ENCODE measurements around the gene NLRC3.

NLRC3 gene

GRCh38 chr16:3581392-3581791 is 4.2 kb upstream of the NLRC3 start:
- Histone ChIP-seq H3K4me1 (no peaks in the 10 kb centered on the region), H3K4me2 (ENCODE audit: low read length) (no peak overlapping the region), H3K27ac (no peak overlapping the region), H3K4me3 (ENCODE audit: low read depth, low read length) (no peak overlapping the region), H3K79me2 (no peaks in the 10 kb centered on the region), H3K36me3 (ENCODE audit: control insufficient read depth, insufficient read depth, low read length) (no peaks in the 10 kb centered on the region), H3K9ac (no peak overlapping the region), H3K9me3 (ENCODE audit: control insufficient read depth, low read length) (no peaks in the 10 kb centered on the region), H2AFZ (no peak overlapping the region), H3K27me3 (ENCODE audit: control insufficient read depth, insufficient read depth, low read length) (no peaks in the 10 kb centered on the region)
- TF ChIP-seq CTCF (IDR thresholded peaks at IDR 0.05), result no peak

GRCh38 chr16:3580686-3581085 is 3.5 kb upstream of the NLRC3 start:
- no peak overlapping the region for H2AFZ ChIP-seq
- H3K9ac ChIP-seq, result no peak overlapping the region
- no peaks in the 10 kb centered on the region for H3K79me2 ChIP-seq
- H3K9me3 ChIP-seq (ENCODE audit: control insufficient read depth, low read length), result no peaks in the 10 kb centered on the region
- no peak for TF ChIP-seq CTCF (IDR thresholded peaks at IDR 0.05)
- H3K4me1 ChIP-seq, result no peaks in the 10 kb centered on the region
- no peak overlapping the region for H3K27ac ChIP-seq
- no peak overlapping the region for H3K4me3 ChIP-seq (ENCODE audit: low read depth, low read length)
- no peak overlapping the region for H3K4me2 ChIP-seq (ENCODE audit: low read length)
- H3K27me3 ChIP-seq (ENCODE audit: control insufficient read depth, insufficient read depth, low read length), result no peaks in the 10 kb centered on the region
- no peaks in the 10 kb centered on the region for H3K36me3 ChIP-seq (ENCODE audit: control insufficient read depth, insufficient read depth, low read length)

GRCh38 chr16:3580251-3580651 is 3.0 kb upstream of the NLRC3 start:
- Histone ChIP-seq H3K27me3 (ENCODE audit: control insufficient read depth, insufficient read depth, low read length) (no peaks in the 10 kb centered on the region), H3K36me3 (ENCODE audit: control insufficient read depth, insufficient read depth, low read length) (no peaks in the 10 kb centered on the region), H3K79me2 (no peaks in the 10 kb centered on the region), H3K9me3 (ENCODE audit: control insufficient read depth, low read length) (no peaks in the 10 kb centered on the region), H3K4me3 (ENCODE audit: low read depth, low read length) (no peak overlapping the region), H3K4me2 (ENCODE audit: low read length) (no peak overlapping the region), H3K4me1 (no peaks in the 10 kb centered on the region), H3K27ac (no peak overlapping the region), H3K9ac (no peak overlapping the region), H2AFZ (no peak overlapping the region)
- TF ChIP-seq CTCF (IDR thresholded peaks at IDR 0.05), result no peak

- H3K4me2 ChIP-seq (ENCODE audit: low read length), result no peak overlapping the region
- no peak overlapping the region for H3K9ac ChIP-seq
- H3K9me3 ChIP-seq (ENCODE audit: control insufficient read depth, low read length), result no peaks in the 10 kb centered on the region
- no peaks in the 10 kb centered on the region for H3K4me1 ChIP-seq
- TF ChIP-seq CTCF (IDR thresholded peaks at IDR 0.05), result no peak
- H2AFZ ChIP-seq, result no peak overlapping the region
- no peak overlapping the region for H3K27ac ChIP-seq
- H3K27me3 ChIP-seq (ENCODE audit: control insufficient read depth, insufficient read depth, low read length), result no peaks in the 10 kb centered on the region
- H3K79me2 ChIP-seq, result no peaks in the 10 kb centered on the region
- H3K4me3 ChIP-seq (ENCODE audit: low read depth, low read length), result no peak overlapping the region
- no peaks in the 10 kb centered on the region for H3K36me3 ChIP-seq (ENCODE audit: control insufficient read depth, insufficient read depth, low read length)
Measured at GRCh38 chr16:3579776-3580175, 2.6 kb upstream of the NLRC3 start.

- no peaks in the 10 kb centered on the region for H3K79me2 ChIP-seq
- no peak for TF ChIP-seq CTCF (IDR thresholded peaks at IDR 0.05)
- H3K36me3 ChIP-seq (ENCODE audit: control insufficient read depth, insufficient read depth, low read length), result no peaks in the 10 kb centered on the region
- no peaks in the 10 kb centered on the region for H3K4me1 ChIP-seq
- H3K9ac ChIP-seq, result no peak overlapping the region
- H3K4me3 ChIP-seq (ENCODE audit: low read depth, low read length), result no peak overlapping the region
- no peaks in the 10 kb centered on the region for H3K27me3 ChIP-seq (ENCODE audit: control insufficient read depth, insufficient read depth, low read length)
- H2AFZ ChIP-seq, result no peak overlapping the region
- H3K4me2 ChIP-seq (ENCODE audit: low read length), result no peak overlapping the region
- H3K27ac ChIP-seq, result no peak overlapping the region
- H3K9me3 ChIP-seq (ENCODE audit: control insufficient read depth, low read length), result no peaks in the 10 kb centered on the region
Measured at GRCh38 chr16:3578610-3579551, 1.7 kb upstream of the NLRC3 start.
